Stomach (tissue), 9 donors: ENCODE data around the gene SDK2. TPM values are rescaled to one million over a fixed set of nuclear protein-coding genes. Genes with fewer than 3 reads are reported as not detected.

Experiments used
- DNase-seq, 2 donors: peaks; one replicate each; pipeline versions ENCODE4 v3.0.0 to v3.0.0-alpha.2; 2013 to 2019
- H3K27ac ChIP-seq, 5 donors: fragments of 200-600 bp in 4 of 5; sonication (generic) in 4 of 5; one replicate each; pipeline ENCODE4 v1.5.1; 2013 to 2019; ENCODE audit warnings: mild to moderate bottlenecking in 1 of 5, moderate library complexity in 1 of 5
- H3K27me3 ChIP-seq, 3 donors: fragments of 200-600 bp; sonication (generic); one replicate each; pipeline ENCODE4 v1.5.1; 2017 to 2019; ENCODE audit warnings: mixed run types in 1 of 3
- H3K36me3 ChIP-seq, 4 donors: fragments of 200-600 bp; sonication (generic); 1 replicate in 3 of 4; 2 replicates in 1 of 4; pipeline ENCODE4 v1.5.1; 2016 to 2019
- H3K4me1 ChIP-seq, 4 donors: fragments of 200-600 bp; sonication (generic); one replicate each; pipeline ENCODE4 v1.5.1; 2016 to 2019
- H3K4me3 ChIP-seq, 4 donors: fragments of 200-600 bp; sonication (generic) in 3 of 4; one replicate each; pipeline ENCODE4 v1.5.1; 2016 to 2019; ENCODE audit warnings: mild to moderate bottlenecking in 1 of 4
- H3K9me3 ChIP-seq, 4 donors: fragments of 200-600 bp; sonication (generic); one replicate each; pipeline ENCODE4 v1.5.1; 2016 to 2019
- EP300 ChIP-seq: sonication (generic); formaldehyde crosslinking; IDR thresholded peaks from one replicate; pipeline ENCODE4 v1.6.1; 2017; ENCODE audit warnings: antibody characterized with exemption
- POLR2A ChIP-seq, 4 donors: fragments of 450-650 bp; IDR thresholded peaks; one replicate each; pipeline ENCODE4 v1.6.1; 2016; ENCODE audit warnings: antibody characterized with exemption in 4 of 4, control low read depth in 2 of 4, mild to moderate bottlenecking in 1 of 4, moderate library complexity in 1 of 4
- POLR2AphosphoS5 ChIP-seq, 3 donors: sonication (generic); formaldehyde crosslinking; IDR thresholded peaks; one replicate each; pipeline ENCODE4 v1.6.1; 2016; ENCODE audit warnings: antibody characterized with exemption in 3 of 3
- WGBS, 5 donors: extraction: QIAGEN DNeasy Blood & Tissue Kit in 3 of 5; methylation state at CpG; one replicate each; pipeline versions ENCODE4 v1.1.5 to v1.1.7; 2013 to 2018; 5-methylcytosine and 5-hydroxymethylcytosine counted together
- intact Hi-C: fragments of 100-400 bp; cut with DNase I; formaldehyde crosslinking; loops from one replicate; pipeline ENCODE4 v1.15.1; 2023; ENCODE audit warnings: low total_unique reads
- polyA plus RNA-seq, 3 donors: library from polyadenylated mRNA; stranded (reverse); fragments of 200-250 nt; gene quantifications; one replicate each; pipeline ENCODE4 v1.2.3, GENCODE V29; 2013
- total RNA-seq, 5 donors: library from RNA; depleted of rRNA; stranded (reverse); fragments of >200 nt; gene quantifications; one replicate each; pipeline versions ENCODE4 v1.1.0 to v1.2.3, GENCODE V29; 2014 to 2016
- TF ChIP-seq, protein P1 (sequence below), 7 experiments: fragments of 450-650 bp in 4 of 7; fragments of 200-600 bp in 3 of 7; sonication (generic) in 3 of 7; IDR thresholded peaks; one replicate each; pipeline ENCODE4 v1.5.1; 2016 to 2019; ENCODE audit warnings: antibody characterized with exemption in 7 of 7, control low read depth in 2 of 7, mild to moderate bottlenecking in 1 of 7
- donor health status: healthy with polysubstance abuse.
- donor health status: Bipolar disorder and iron deficiency.
- donor health status: healthy.

SDK2 gene
- total and polyA plus RNA-seq, 8 donors: under 0.01 to 9.6 (median 0.44) TPM; not detected in 1

DNA sequence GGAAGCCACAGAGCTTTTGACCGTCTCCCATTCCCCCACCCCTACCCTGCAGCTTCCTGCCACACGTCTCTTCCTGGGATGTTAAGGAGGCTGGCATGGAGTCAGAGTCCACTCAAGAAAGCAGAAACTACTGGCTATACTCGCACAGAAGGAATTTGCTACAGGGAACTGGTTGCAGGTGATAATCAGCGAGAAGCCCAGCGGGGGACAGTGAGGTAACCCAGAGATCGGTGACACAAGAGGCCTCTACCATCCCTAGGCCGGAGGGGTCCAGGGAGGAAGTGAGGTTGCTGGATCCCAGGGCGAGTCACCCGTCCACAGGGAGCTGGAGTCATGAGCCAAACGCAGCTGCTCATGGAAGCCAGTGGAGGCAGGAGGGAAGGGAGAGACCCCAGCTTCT is 93.7 kb downstream of the SDK2 start:
- peaks cover 0 to 32% (median 0%) of the 10 kb centered on the region in 3 donors for H3K27me3 ChIP-seq
- no peak for DNase-seq
- no peaks in the 10 kb centered on the region for H3K4me1 ChIP-seq
- H3K27ac ChIP-seq: no peak overlapping the region
- intact Hi-C loops: no loop called here
- TF ChIP-seq EP300 (no peak), POLR2A (IDR thresholded peaks at IDR 0.05) (no peak), POLR2AphosphoS5 (IDR thresholded peaks at IDR 0.05) (no peak)
- TF ChIP-seq, protein P1, sequence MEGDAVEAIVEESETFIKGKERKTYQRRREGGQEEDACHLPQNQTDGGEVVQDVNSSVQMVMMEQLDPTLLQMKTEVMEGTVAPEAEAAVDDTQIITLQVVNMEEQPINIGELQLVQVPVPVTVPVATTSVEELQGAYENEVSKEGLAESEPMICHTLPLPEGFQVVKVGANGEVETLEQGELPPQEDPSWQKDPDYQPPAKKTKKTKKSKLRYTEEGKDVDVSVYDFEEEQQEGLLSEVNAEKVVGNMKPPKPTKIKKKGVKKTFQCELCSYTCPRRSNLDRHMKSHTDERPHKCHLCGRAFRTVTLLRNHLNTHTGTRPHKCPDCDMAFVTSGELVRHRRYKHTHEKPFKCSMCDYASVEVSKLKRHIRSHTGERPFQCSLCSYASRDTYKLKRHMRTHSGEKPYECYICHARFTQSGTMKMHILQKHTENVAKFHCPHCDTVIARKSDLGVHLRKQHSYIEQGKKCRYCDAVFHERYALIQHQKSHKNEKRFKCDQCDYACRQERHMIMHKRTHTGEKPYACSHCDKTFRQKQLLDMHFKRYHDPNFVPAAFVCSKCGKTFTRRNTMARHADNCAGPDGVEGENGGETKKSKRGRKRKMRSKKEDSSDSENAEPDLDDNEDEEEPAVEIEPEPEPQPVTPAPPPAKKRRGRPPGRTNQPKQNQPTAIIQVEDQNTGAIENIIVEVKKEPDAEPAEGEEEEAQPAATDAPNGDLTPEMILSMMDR (IDR thresholded peaks at IDR 0.05): no peak
- H3K9me3 ChIP-seq: no peaks in the 10 kb centered on the region
- no peak overlapping the region for H3K4me3 ChIP-seq
- no peaks in the 10 kb centered on the region for H3K36me3 ChIP-seq
- WGBS, 5 donors: 61 to 71% (median 68%) methylated on average over 10 of the region's 10 CpGs

DNA sequence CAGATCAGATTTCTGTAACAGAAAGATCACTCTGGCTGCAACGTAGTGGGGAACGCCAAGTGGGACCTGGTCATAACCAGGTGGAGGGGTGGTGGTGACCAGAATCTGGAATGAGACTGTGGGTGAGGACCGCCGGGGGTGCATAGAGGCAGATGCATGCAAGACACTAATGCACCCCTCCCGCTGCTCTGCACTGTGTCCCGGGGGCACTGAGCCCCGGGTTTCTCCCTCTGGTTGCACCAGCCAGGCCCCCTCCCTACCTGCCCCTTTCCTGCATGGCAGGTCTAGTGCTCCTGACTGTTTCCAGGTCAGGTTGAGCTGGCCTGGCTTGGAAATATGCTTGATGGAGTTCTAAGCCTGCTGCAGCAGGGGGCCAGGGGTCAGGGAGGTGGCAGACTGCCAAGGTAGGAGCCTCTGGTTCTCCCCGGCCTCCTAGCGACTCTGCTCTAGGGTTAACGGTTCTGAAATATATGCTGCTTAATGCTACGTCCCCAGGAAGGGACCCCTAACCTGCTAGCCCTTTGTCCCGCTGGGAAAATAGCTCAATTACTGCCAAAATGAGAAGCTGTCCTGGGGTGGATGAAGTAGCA is 94.3 kb downstream of the SDK2 start:
- no peaks in the 10 kb centered on the region for H3K36me3 ChIP-seq
- no peaks in the 10 kb centered on the region for H3K9me3 ChIP-seq
- H3K4me3 ChIP-seq: no peak overlapping the region
- 66 to 72% (median 68%) methylated on average over 9 to 12 of the region's 12 CpGs for WGBS, 5 donors
- no peak overlapping the region for H3K27ac ChIP-seq
- DNase-seq: peak in 1 of 2 donors; percentile 28
- H3K27me3 ChIP-seq: peaks cover 0 to 25% (median 0%) of the 10 kb centered on the region in 3 donors
- intact Hi-C loops: no loop called here
- H3K4me1 ChIP-seq: no peaks in the 10 kb centered on the region
- TF ChIP-seq EP300 (no peak), POLR2AphosphoS5 (IDR thresholded peaks at IDR 0.05) (no peak), POLR2A (IDR thresholded peaks at IDR 0.05) (no peak)
- TF ChIP-seq, protein P1 (IDR thresholded peaks at IDR 0.05): no peak

DNA sequence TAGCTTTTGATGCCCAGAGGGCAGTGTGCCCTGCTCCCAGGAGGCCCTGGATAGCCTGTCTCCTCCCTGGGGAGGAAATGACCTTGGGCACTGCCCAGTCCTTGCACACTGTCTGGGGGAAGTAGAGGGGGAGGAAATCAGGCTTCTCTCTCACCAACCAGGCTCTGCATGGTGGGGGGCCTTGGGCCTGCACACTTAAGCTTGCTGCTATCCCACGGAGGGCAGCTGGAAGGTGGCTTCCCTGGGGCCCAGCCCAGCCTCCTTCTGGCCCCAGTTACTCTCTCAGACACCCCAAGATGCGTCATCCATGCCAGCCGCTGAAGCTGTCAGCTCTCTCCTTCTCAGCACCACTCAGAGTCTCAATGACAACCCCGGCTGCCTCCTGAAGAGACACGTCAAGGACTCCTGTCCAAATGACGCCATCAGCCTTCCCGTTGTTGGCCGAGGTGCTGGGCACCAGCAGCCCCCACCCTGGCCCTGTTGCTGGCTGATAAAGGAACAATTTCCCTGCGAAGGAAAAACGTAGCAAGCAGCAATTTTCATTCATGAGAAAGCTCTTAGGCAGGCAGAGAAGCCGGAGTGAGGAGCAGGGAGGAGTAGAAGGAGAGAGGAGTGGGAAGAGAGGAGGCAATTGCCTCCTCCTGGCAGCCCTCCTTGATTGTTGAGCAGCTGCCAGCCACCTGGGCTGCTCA is 95.5 kb downstream of the SDK2 start:
- 61 to 68% (median 62%) methylated on average over 11 of the region's 11 CpGs for WGBS, 5 donors
- H3K9me3 ChIP-seq: no peaks in the 10 kb centered on the region
- no peak for DNase-seq

DNA sequence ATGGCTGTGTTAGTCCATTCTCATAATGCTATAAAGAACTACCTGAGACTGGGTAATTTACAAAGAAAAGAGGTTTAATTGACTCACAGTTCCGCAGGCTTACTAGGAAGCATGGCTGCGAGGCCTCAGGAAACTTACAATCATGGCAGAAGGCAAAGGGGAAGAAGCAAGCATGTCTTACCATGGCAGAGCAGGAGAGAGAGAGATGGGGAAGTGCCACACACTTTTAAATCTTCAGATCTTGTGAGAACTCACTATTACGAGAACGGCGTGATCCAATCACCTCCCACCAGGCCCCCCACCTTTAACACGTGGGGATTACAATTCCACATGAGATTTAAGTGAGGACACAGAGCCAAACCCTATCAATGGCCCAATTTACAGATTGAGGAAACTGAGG is 96.5 kb downstream of the SDK2 start:
- WGBS, 5 donors: 81 to 87% (median 84%) methylated on average over 6 of the region's 6 CpGs
- peaks cover 0 to 16% (median 0%) of the 10 kb centered on the region in 3 donors for H3K27me3 ChIP-seq
- H3K27ac ChIP-seq: no peak overlapping the region
- DNase-seq: no peak
- no peak overlapping the region for H3K4me3 ChIP-seq
- no peak for TF ChIP-seq POLR2A (IDR thresholded peaks at IDR 0.05)
- no peak for TF ChIP-seq EP300
- no peak for TF ChIP-seq POLR2AphosphoS5 (IDR thresholded peaks at IDR 0.05)
- TF ChIP-seq, protein P1 (IDR thresholded peaks at IDR 0.05): no peak
- intact Hi-C loops: no loop called here
- H3K9me3 ChIP-seq: no peaks in the 10 kb centered on the region
- H3K4me1 ChIP-seq: no peaks in the 10 kb centered on the region
- H3K36me3 ChIP-seq: no peaks in the 10 kb centered on the region

More for the DNA sequence above, 95.5 kb downstream of the SDK2 start:
- Histone ChIP-seq H3K4me1 (no peaks in the 10 kb centered on the region), H3K4me3 (no peak overlapping the region), H3K36me3 (no peaks in the 10 kb centered on the region), H3K27ac (no peak overlapping the region), H3K27me3 (peaks cover 0 to 20% (median 0%) of the 10 kb centered on the region in 3 donors)
- TF ChIP-seq POLR2AphosphoS5 (IDR thresholded peaks at IDR 0.05): no peak
- TF ChIP-seq POLR2A (IDR thresholded peaks at IDR 0.05): no peak
- TF ChIP-seq, protein P1 (IDR thresholded peaks at IDR 0.05): no peak
- TF ChIP-seq EP300: no peak
- intact Hi-C loops: no loop called here
